WTC11 (cell line): Measurements from ENCODE around the gene SHANK3. TPM values are rescaled to one million over a fixed set of nuclear protein-coding genes. Genes with fewer than 3 reads are reported as not detected.

ENCODE experiments used
- ATAC-seq: fragments of 200-7000 bp; cut with Tn5 transposase; 2 replicates; pipeline ENCODE4 v1.10.0; 2021; ENCODE audit warnings: mild to moderate bottlenecking, moderate library complexity
- CTCF ChIA-PET: fragments of 300-600 bp; sonication (Branson Sonifier 250); formaldehyde crosslinking; loops from one replicate; lab custom pipeline; 2021; ENCODE audit warnings: antibody characterized with exemption; lab: Charles Lee
- POLR2A ChIA-PET: fragments of 350-600 bp; sonication (Branson Sonifier 250); formaldehyde crosslinking; loops from one replicate; lab custom pipeline; 2021; ENCODE audit warnings: antibody characterized with exemption; lab: Charles Lee
- DNase-seq: peaks from one replicate; pipeline ENCODE4 v3.0.0; 2021; ENCODE audit warnings: low spot score
- H3K27ac Mint-ChIP-seq: 2 replicates; pipeline ENCODE4 v1.8.0; 2021; ENCODE audit warnings: mixed read lengths
- H3K27me3 Mint-ChIP-seq: 2 replicates; pipeline ENCODE4 v1.8.0; 2021; ENCODE audit warnings: low read depth, mild to moderate bottlenecking, moderate library complexity, mixed read lengths
- H3K36me3 Mint-ChIP-seq: 2 replicates; pipeline ENCODE4 v1.8.0; 2021; ENCODE audit warnings: mixed read lengths
- H3K4me1 Mint-ChIP-seq: 2 replicates; pipeline ENCODE4 v1.8.0; 2022; ENCODE audit warnings: mixed read lengths
- H3K4me3 Mint-ChIP-seq: 2 replicates; pipeline ENCODE4 v1.8.0; 2021; ENCODE audit warnings: mild to moderate bottlenecking, moderate library complexity, mixed read lengths
- H3K9me3 Mint-ChIP-seq: 2 replicates; pipeline ENCODE4 v1.8.0; 2021; ENCODE audit warnings: mixed read lengths
- AFF4 ChIP-seq: sonication (generic); formaldehyde crosslinking; IDR thresholded peaks from 2 replicates; pipeline ENCODE4 v1.8.1; 2023; ENCODE audit warnings: mild to moderate bottlenecking, missing genetic modification reagents, borderline replicate concordance
- ESRRA ChIP-seq: sonication (generic); formaldehyde crosslinking; IDR thresholded peaks from 2 replicates; pipeline ENCODE4 v1.8.1; 2022; ENCODE audit warnings: mild to moderate bottlenecking, missing genetic modification reagents, borderline replicate concordance
- FOXK1 ChIP-seq: sonication (generic); formaldehyde crosslinking; IDR thresholded peaks from 2 replicates; pipeline ENCODE4 v1.8.0; 2022; ENCODE audit warnings: mild to moderate bottlenecking, moderate library complexity, missing genetic modification reagents
- KAT7 ChIP-seq: sonication (generic); formaldehyde crosslinking; IDR thresholded peaks from 2 replicates; pipeline ENCODE4 v1.8.1; 2023; ENCODE audit warnings: missing genetic modification reagents, mild to moderate bottlenecking, borderline replicate concordance
- NFE2L1 ChIP-seq: sonication (generic); formaldehyde crosslinking; IDR thresholded peaks from 2 replicates; pipeline ENCODE4 v1.8.1; 2023; ENCODE audit warnings: missing genetic modification reagents
- OVOL2 ChIP-seq: fragments of 250-450 bp; sonication (Bioruptor Pico); IDR thresholded peaks from 2 replicates; pipeline ENCODE4 v1.9.0; 2021; ENCODE audit warnings: mild to moderate bottlenecking, borderline replicate concordance
- PRDM15 ChIP-seq: sonication (generic); formaldehyde crosslinking; IDR thresholded peaks from 2 replicates; pipeline ENCODE4 v1.8.0; 2022; ENCODE audit warnings: missing genetic modification reagents
- SOX15 ChIP-seq: fragments of 250-450 bp; sonication (Bioruptor Pico); IDR thresholded peaks from 2 replicates; pipeline ENCODE4 v1.9.0; 2021; ENCODE audit warnings: mild to moderate bottlenecking
- TCF7 ChIP-seq: sonication (generic); formaldehyde crosslinking; IDR thresholded peaks from 2 replicates; pipeline ENCODE4 v1.8.0; 2022; ENCODE audit warnings: mild to moderate bottlenecking, low read depth, missing genetic modification reagents, moderate library complexity
- ZNF396 ChIP-seq: fragments of 250-450 bp; sonication (Bioruptor Pico); IDR thresholded peaks from 2 replicates; pipeline ENCODE4 v1.8.0; 2021; ENCODE audit warnings: mild to moderate bottlenecking, moderate library complexity, borderline replicate concordance
- total RNA-seq: library from RNA; stranded (reverse); gene quantifications from 3 replicates; pipeline ENCODE4 v1.2.3, GENCODE V29; 2021
- TF ChIP-seq, protein P1 (sequence below): sonication (generic); formaldehyde crosslinking; IDR thresholded peaks from 2 replicates; pipeline ENCODE4 v1.8.1; 2022; ENCODE audit warnings: low read depth, mild to moderate bottlenecking, moderate library complexity, missing genetic modification reagents, borderline replicate concordance
- TF ChIP-seq, protein P2 (sequence below): sonication (generic); formaldehyde crosslinking; IDR thresholded peaks from 2 replicates; pipeline ENCODE4 v1.8.1; 2022; ENCODE audit warnings: low read depth, missing genetic modification reagents, borderline replicate concordance
- TF ChIP-seq, protein P3 (sequence below): sonication (generic); formaldehyde crosslinking; IDR thresholded peaks from 2 replicates; pipeline ENCODE4 v1.8.1; 2023; ENCODE audit warnings: mild to moderate bottlenecking, moderate library complexity, missing genetic modification reagents
- TF ChIP-seq, protein P4 (sequence below): sonication (generic); formaldehyde crosslinking; IDR thresholded peaks from 2 replicates; pipeline ENCODE4 v1.8.1; 2023; ENCODE audit warnings: mild to moderate bottlenecking, missing genetic modification reagents

Gene SHANK3
- total RNA-seq, 1 experiment from 2014 or later = 9.6 TPM

- no peak for TF ChIP-seq PRDM15
- TF ChIP-seq OVOL2 = no peak
- TF ChIP-seq TCF7 (CRISPR knock-in tag) = no peak
Observed at GRCh38 chr22:50665212-50665611, 7.4 kb upstream of the SHANK3 start (continued).

DNA sequence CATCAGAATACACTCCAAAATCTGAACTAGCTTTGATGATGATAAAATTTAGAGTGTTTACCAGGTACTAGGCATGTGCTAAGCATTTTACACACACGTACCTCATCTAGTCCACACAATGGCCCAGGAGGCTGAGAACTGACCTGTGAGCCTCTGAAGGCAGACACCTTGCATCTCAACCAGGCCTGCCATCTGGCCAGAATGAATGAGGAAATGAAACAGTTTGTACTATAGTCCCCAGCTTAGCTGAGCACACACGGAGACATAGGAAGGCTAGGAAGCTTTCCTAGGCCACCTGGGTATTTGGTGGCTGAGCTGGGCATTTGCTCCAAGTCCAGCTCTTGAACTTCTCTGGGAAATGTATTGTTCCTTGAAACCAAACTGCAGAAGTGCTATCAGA is 6.9 kb upstream of the SHANK3 start:
- ChIA-PET POLR2A (no interaction called here), CTCF (interaction anchor here (1.2 kb wide), 1 partner anchor 109 kb away, joined by 3 read pairs; no protein-coding TSS in a partner anchor)
- no peaks in the 10 kb centered on the region for H3K9me3 Mint-ChIP-seq
- H3K27me3 Mint-ChIP-seq = peaks cover 72% of the 10 kb centered on the region
- no peaks in the 10 kb centered on the region for H3K36me3 Mint-ChIP-seq
- H3K4me3 Mint-ChIP-seq = no peak overlapping the region
- DNase-seq = no peak
- H3K4me1 Mint-ChIP-seq = no peaks in the 10 kb centered on the region
- no peak overlapping the region for H3K27ac Mint-ChIP-seq
- no peak for ATAC-seq
- TF ChIP-seq PRDM15 = no peak

DNA sequence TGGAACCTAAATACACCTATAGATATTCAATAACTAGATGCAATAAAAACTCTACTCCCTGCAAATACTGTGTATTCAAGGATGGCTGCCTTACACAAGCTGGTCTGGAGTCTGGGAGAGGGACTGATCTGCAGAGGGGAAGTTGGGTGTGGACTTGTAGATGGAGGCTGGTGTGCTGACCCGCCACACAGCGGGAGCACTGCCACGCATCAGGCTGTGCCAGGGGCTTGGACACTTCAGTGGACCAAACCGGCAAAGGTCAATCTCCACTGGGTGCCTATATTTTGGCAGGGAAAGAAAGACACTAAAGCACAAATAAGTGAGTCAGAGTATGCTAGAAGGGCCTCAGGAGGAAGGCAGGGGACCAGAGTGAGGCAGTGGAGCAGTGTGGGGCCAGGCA is 2.1 kb upstream of the SHANK3 start:
- Mint-ChIP-seq H3K4me3 (no peak overlapping the region), H3K9me3 (no peaks in the 10 kb centered on the region), H3K27ac (no peak overlapping the region), H3K36me3 (no peaks in the 10 kb centered on the region), H3K27me3 (peaks cover 71% of the 10 kb centered on the region), H3K4me1 (peaks cover 11% of the 10 kb centered on the region)
- POLR2A ChIA-PET = no interaction called here
- ATAC-seq (no peak), DNase-seq (no peak)
- CTCF ChIA-PET = interaction anchor here (1.0 to 1.4 kb wide), 2 partner anchors 38 to 43 kb away, joined by 3 to 7 read pairs; partner anchors contain the start of gene ARSA
- no peak for TF ChIP-seq SOX15 (CRISPR knock-in tag)
- TF ChIP-seq ESRRA (CRISPR knock-in tag) = no peak
- no peak for TF ChIP-seq ZNF396 (CRISPR knock-in tag)
- TF ChIP-seq, protein P1, sequence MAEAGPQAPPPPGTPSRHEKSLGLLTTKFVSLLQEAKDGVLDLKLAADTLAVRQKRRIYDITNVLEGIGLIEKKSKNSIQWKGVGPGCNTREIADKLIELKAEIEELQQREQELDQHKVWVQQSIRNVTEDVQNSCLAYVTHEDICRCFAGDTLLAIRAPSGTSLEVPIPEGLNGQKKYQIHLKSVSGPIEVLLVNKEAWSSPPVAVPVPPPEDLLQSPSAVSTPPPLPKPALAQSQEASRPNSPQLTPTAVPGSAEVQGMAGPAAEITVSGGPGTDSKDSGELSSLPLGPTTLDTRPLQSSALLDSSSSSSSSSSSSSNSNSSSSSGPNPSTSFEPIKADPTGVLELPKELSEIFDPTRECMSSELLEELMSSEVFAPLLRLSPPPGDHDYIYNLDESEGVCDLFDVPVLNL (CRISPR knock-in tag) = no peak
- TF ChIP-seq AFF4 = no peak
- TF ChIP-seq KAT7 (CRISPR knock-in tag) = no peak
- no peak for TF ChIP-seq FOXK1
- TF ChIP-seq, protein P2, sequence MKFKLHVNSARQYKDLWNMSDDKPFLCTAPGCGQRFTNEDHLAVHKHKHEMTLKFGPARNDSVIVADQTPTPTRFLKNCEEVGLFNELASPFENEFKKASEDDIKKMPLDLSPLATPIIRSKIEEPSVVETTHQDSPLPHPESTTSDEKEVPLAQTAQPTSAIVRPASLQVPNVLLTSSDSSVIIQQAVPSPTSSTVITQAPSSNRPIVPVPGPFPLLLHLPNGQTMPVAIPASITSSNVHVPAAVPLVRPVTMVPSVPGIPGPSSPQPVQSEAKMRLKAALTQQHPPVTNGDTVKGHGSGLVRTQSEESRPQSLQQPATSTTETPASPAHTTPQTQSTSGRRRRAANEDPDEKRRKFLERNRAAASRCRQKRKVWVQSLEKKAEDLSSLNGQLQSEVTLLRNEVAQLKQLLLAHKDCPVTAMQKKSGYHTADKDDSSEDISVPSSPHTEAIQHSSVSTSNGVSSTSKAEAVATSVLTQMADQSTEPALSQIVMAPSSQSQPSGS (CRISPR knock-in tag) = no peak
- TF ChIP-seq, protein P3, sequence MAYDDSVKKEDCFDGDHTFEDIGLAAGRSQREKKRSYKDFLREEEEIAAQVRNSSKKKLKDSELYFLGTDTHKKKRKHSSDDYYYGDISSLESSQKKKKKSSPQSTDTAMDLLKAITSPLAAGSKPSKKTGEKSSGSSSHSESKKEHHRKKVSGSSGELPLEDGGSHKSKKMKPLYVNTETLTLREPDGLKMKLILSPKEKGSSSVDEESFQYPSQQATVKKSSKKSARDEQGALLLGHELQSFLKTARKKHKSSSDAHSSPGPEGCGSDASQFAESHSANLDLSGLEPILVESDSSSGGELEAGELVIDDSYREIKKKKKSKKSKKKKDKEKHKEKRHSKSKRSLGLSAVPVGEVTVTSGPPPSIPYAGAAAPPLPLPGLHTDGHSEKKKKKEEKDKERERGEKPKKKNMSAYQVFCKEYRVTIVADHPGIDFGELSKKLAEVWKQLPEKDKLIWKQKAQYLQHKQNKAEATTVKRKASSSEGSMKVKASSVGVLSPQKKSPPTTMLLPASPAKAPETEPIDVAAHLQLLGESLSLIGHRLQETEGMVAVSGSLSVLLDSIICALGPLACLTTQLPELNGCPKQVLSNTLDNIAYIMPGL (CRISPR knock-in tag) = no peak
- TF ChIP-seq, protein P4, sequence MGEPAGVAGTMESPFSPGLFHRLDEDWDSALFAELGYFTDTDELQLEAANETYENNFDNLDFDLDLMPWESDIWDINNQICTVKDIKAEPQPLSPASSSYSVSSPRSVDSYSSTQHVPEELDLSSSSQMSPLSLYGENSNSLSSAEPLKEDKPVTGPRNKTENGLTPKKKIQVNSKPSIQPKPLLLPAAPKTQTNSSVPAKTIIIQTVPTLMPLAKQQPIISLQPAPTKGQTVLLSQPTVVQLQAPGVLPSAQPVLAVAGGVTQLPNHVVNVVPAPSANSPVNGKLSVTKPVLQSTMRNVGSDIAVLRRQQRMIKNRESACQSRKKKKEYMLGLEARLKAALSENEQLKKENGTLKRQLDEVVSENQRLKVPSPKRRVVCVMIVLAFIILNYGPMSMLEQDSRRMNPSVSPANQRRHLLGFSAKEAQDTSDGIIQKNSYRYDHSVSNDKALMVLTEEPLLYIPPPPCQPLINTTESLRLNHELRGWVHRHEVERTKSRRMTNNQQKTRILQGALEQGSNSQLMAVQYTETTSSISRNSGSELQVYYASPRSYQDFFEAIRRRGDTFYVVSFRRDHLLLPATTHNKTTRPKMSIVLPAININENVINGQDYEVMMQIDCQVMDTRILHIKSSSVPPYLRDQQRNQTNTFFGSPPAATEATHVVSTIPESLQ (CRISPR knock-in tag) = no peak
- no peak for TF ChIP-seq NFE2L1
